GM19328 (cell line): ENCODE results near the gene RASA4.
"Not testable (repeated sequence)": the region's sequence is repeated elsewhere in the genome, so short reads cannot be mapped to it uniquely, and the experiment has no call there.

Source experiments
- ATAC-seq: cut with Tn5 transposase; IDR thresholded peaks from one replicate; pipeline ENCODE4 v1.9.1; 2021; ENCODE audit warnings: mild to moderate bottlenecking, moderate library complexity; ENCODE audit not compliant: unreplicated experiment

The RASA4 gene

DNA sequence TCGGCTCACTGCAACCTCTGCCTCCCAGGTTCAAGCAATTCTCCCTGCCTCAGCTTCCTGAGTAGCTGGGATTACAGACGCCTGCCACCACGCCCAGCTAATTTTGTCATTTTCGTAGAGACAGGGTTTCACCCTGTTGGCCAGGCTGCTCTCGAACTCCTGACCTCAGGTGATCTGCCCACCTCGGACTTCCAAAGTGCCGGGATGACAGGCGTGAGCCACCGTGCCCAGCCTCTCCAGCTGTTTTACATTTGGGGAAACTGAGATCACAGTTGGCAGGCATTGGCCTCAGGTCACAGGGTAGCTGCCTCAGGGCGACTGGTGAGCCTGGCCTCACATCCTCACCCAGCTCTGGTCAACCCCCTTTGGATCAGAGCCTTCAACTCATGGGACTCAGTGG, 6.8 kb downstream of the RASA4 start:
- not testable (repeated sequence) for ATAC-seq

- ATAC-seq: not testable (repeated sequence)
These were observed 9.7 kb downstream of the RASA4 start for GRCh38 chr7:102606848-102607247.

DNA sequence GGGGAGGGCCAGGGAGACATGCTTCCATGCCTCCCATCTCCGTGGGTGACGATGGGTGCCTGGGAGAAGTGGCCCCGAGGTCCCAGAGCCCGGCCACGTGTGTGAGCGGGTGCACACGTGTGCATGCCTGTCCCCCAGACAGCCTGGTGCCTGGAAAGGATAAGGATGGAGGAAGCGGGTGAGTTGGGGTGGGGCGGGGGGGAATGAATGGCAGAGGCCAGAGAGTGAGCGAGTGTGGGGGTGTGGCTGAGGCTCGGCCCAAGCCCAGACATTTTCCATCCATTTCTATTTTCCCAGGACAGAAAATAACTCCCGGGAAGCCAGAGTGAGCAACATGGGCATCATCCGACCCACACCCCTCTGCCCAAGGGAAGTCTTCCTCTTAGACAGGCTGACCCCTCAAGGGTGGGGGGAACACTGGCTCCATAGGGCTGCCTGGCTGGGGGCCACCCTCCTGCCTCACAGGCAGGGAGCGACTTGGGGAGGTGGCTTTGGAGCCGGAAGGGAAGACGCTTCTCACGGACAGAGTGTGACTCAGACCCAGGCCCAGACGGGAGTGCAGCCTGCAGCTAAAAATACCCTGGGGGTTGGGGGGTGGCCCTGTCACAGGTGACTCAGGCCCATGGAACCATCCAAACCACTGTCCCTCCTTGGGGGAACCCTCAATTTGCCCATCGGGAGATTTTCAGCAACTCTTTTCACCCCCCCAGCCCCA, 12.0 kb downstream of the RASA4 start:
- ATAC-seq: not testable (repeated sequence)

GRCh38 chr7:102602317-102602716, 14.2 kb downstream of the RASA4 start:
- ATAC-seq: not testable (repeated sequence)

DNA sequence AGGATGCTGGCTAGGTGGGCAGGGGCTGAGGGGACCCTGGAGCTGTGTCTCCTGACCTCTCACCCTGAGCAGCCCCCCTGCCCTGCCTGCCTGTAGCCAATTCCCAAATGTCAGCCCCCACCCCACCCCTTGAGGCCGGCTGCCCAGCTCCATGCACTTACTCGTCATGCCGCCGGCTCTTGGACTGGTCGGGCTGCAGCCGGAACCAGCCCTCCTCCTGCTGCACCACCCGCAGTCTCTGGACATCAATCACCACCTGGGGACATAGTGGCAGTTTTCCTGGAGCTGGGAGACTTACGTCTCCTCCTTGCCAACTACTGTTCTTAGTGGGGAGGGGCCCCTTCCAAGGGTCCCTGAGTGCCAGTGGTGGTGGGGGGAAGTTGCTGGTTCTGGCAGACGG, 16.9 kb downstream of the RASA4 start:
- not testable (repeated sequence) for ATAC-seq

DNA sequence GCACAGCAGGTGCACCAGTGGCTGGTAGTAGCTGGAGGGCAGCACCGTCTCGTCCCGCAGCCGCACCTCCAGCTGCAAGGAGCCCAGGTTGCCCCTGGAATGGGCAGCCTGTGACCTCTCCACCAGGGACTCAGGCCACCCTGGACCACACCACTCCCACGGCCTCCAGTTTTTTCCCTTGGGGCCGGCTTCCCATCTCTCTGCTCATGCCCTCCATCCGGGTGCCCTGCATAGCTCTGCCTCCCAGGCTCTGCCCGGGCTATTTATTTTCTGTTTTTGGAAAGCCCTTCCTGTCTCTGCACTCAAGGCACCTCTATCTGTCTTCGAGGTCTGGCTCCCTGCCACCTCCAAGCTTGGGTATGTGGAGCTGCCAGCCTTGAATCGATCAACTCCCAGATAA, 20.5 kb downstream of the RASA4 start:
- not testable (repeated sequence) for ATAC-seq

GRCh38 chr7:102593637-102594334, 22.8 kb downstream of the RASA4 start:
- ATAC-seq: peak; percentile 49

DNA sequence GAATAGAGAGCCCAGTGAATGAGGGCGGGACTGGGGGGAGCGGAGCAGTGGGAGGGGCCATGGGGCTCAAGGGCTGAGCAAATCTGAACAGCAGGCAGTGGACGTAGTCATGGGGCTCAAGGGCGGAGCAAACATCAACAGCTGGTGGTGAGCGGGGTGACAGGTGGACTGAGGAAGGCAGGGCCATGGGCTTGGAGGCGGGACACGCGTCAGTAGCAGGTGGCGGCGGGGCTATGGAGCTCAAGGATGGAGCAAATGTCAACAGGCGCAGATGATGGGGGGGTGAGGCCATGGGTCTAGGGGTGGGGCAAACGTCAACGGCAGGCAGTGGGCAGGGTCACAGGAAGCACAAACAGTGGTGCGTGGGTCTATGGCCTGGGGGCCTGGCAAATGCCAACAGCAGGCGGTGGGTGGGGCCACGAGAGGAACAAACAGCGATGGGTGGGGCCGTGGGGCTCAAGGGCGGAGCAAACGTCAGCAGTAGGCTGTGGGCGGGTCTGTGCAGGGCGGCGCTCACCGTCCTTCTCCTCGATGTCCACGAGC, 24.0 kb downstream of the RASA4 start:
- peak; percentile 30 for ATAC-seq

GRCh38 chr7:102589857-102590256, 26.7 kb downstream of the RASA4 start:
- peak; percentile 45 for ATAC-seq

DNA sequence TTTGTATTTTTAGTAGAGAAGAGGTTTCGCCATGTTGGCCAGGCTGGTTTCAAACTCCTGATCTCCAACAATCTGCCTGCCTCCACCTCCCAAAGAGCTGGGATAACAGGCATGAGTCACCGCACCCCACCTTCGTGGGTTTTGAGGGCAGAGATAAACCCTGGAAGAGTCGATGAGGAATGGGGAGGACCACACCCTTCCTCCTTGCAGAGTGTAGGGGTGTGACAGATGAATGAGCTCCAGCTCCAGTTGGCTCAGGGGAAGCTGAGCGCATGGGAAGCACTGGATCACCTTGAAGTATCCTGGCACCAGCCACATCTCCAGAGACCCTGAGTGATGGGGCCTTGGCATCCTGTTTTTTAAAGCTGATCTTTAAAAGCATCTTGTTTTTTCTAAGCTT, 33.1 kb downstream of the RASA4 start:
- not testable (repeated sequence) for ATAC-seq

DNA sequence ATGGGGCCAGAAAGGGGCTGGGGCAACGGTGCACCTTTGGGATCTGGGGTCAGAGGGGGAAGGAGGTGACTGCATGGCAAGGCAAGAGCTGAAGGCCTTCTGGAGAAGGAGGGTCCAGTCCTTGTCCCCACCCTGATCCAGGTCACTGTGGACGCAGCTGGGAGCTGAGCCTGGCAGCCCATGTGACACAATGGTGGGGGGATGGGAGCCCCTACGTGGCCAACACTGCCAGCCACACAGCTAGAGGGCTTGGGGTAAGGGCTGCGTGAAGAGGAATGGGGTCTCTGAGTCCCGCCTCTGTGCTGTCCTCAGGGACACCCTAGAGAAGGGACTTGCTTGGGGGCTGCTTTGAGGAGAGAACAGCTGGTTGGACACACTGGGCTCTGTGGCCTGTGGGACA, 34.8 kb downstream of the RASA4 start:
- not testable (repeated sequence) for ATAC-seq

DNA sequence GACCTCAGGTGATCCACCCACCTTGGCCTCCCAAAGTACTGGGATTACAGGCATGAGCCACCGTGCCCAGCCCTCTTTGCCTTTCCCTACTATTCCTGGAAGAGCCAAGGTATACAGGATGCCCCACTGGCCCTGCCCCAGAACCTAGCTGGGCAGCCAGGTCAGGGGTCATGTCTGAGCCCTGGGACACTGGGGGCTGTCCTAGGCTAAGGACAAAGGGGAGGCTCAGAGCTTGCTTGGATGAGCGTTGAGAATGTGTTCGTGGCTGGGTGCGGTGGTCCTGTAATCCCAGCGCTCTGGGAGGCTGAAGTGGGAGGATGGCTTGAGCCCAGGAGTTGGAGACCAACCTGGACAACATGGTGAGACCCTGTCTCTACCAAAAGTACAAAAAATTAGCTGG, 38.1 kb downstream of the RASA4 start:
- ATAC-seq: not testable (repeated sequence)

DNA sequence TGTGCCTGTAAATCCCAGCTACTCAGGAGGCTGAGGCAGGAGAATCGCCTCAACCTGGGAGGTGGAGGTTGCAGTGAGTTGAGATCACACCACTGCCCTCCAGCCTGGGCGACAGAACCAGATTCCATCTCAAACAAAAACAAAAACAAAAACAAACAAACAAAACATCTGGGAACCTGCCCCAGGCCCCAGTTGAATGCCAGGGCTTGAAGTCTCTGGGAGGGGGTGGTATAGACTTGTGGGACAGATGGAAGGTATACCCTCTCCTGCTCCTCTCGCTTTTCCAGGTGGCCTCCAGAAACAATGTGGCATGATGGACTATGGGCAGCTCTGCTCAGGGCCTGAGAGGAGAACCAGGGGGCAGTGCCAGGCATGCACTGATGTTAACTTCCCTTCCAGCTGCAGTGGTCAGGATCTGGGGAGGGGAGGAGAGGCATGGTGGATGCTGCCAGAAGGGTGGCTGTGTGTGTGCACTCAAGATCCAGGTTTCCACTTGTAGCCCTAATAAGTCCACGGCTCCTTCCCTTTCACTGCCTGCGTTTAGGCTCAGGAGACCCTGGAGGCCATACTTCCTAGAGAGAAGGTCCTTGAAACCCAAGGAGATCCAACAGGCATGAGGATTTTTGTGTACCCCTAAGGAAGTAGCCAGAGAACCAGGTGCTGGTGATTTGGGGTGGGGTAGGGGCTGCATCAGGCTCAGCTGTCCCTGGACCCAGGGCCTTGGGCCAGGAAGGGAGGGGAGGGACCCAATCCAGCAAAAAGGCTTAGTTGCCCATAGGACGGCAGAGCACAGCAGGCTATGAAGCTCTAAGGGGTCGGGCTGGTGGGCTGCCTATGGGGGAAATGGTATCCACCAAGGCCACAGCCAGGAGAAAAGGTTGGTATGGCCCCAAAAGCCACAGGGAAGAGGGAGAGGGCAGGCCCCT, 39.0 kb downstream of the RASA4 start:
- ATAC-seq: not testable (repeated sequence)

DNA sequence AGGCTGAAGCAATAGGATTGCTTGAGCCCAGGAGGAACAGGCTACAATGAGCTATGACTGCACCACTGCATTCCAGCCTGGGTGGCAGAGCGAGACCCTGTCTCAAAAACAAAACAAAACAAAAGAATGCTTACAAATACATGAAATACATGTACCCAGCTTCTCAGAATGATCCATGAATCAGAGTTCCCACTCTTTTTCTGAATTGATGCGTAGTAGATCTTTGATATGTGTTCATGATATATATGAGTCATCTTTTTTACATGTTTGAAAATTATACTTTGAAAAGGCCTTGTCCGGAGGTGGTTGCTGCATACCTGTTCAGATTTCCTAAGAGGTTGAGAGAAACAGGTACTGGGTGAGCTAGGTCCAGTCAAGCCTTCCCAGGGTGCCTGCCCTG, 40.2 kb downstream of the RASA4 start:
- not testable (repeated sequence) for ATAC-seq

DNA sequence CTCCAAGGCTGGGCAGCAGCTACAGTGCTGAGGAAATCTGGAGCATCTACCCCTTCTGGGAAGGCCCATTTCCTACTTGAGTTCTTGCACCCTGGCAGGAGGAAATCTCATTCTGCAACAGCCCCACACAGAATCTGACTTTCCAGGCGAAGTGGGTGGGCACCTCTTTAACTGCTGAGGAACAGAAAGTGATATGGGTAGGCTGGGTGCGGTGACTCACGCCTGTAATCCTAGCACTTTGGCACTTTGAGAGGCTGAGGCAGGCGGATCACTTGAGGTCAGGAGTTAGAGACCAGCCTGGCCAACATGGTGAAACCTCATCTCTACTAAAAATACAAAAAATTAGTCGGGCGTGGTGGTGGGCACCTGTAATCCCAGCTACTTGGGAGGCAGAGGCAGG, 41.9 kb downstream of the RASA4 start:
- ATAC-seq: not testable (repeated sequence)

DNA sequence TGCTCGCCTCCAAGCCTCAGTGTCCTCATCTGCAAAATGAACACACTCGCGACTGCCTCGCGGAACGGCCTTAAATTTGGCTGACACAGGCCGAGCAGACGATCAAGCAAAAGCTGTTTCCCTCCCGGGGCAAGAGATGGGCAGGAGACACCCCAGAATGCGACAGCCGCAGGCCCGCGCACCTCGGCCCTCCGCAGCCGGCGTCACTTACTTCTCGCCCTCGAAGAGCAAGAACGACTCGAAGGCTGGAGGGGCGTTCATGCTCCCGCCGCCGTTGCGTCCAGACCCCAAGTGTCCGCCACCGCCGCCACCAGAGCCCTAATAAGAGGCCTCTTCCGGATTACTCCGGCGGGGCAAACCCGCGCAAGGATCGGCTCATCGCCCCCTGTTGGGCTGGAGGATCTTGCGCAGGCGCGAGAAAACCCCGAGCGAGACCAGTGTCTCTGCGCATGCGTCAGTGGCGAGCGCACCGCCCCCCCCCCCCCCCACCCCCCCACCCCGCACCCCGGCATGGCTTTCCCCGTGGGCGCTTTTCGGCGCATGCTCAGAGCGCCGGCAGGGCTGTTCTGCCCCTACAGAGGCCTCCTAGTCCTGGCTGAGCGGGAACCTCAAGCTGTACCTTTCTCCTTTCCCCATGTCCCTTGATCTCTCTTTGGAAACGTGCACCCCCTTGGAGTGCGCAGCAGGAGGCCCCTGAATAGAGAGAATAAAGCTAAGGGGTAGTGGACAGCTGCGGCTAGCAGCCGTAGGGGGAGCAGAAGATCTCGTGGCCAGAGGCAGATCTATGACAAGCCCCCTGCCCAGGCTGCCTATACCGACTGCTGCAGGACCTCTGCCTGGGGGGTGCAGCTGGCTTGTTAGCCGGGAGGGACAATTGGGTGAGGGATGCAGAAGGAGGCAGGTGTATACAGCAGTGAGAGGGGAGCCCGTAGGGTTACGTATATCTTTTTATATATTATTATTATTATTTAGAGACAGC, 44.0 kb downstream of the RASA4 start, which contains the start of gene POLR2J3:
Gene POLR2J3 (minus strand): TSS at position 323 of the 979 bp plus-strand sequence. CDS start 62 bp downstream, at position 261.
- peak; percentile 90 for ATAC-seq

DNA sequence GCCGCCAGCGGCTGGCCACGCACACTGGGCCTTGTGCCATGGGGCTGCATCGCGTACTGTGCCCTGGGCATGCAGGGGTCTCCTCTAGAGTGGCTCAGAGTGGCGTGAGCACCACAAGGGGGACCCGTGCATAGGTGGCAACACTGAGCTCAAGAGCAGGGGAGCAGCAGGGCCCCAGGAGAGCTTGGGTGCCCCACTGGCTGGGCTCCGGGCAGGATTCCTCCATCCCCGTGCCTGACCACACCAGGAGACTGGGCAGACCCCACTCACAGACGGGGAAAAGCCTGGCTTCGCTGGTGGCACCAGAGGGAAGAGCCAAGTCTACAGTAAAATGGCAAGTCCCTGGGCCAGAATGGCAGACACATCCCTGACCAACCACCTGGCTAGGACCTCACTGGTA, 47.9 kb downstream of the RASA4 start:
- not testable (repeated sequence) for ATAC-seq

- ATAC-seq: not testable (repeated sequence)
These were observed 65.6 kb downstream of the RASA4 start, which contains the start of gene SPDYE2 for GRCh38 chr7:102550808-102551422. SPDYE2 (plus strand) TSS chr7:102551226; CDS start chr7:102553256, 2,030 bp downstream.

DNA sequence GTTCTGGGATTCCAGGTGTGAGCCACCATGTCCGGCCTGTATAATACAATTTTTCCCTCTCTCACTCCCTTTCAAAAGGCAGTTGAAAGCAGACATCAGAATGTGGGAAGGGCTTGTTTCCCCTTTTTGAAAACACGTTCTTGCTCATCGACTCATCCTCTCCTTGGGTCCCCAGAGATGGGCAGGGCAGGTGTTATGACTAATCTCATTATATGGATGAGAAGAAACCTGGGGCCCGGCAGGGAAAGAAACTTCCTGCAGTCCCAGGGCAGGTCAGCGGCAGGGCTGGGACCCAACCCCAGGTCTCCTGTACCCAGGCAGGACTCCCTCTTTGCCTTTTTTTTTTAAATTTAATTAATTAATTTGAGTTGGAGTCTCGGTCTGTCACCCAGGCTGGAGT, 70.2 kb downstream of the RASA4 start:
- ATAC-seq: peak; percentile 71
